ENCODE data around the gene ETV3. TPM values are rescaled to one million over a fixed set of nuclear protein-coding genes. Genes with fewer than 3 reads are reported as not detected.

The ETV3 gene
- total RNA-seq, 1 donor from 2014 or later: 31.8 TPM

- H3K9me3 Mint-ChIP-seq (ENCODE audit: low read depth): no peaks in the 10 kb centered on the region
- H3K27ac Mint-ChIP-seq: peak overlapping the region; percentile 10
- no peak for DNase-seq (ENCODE audit: low spot score, unreplicated experiment)
- peaks cover 38% of the 10 kb centered on the region for H3K36me3 Mint-ChIP-seq (ENCODE audit: insufficient read depth)
- H3K4me1 Mint-ChIP-seq (ENCODE audit: low read depth): peaks cover 15% of the 10 kb centered on the region
- no peaks in the 10 kb centered on the region for H3K27me3 Mint-ChIP-seq
- H3K4me3 Mint-ChIP-seq (ENCODE audit: low read depth): no peak overlapping the region
- TF ChIP-seq CTCF (IDR thresholded peaks at IDR 0.05; ENCODE audit: unreplicated experiment): no peak
Observed at GRCh38 chr1:157131281-157131680, 6.9 kb downstream of the ETV3 start.

- H3K9me3 Mint-ChIP-seq (ENCODE audit: low read depth): no peaks in the 10 kb centered on the region
- TF ChIP-seq CTCF (IDR thresholded peaks at IDR 0.05; ENCODE audit: unreplicated experiment): no peak
- H3K36me3 Mint-ChIP-seq (ENCODE audit: insufficient read depth): peaks cover 36% of the 10 kb centered on the region
- H3K4me3 Mint-ChIP-seq (ENCODE audit: low read depth): no peak overlapping the region
- H3K27ac Mint-ChIP-seq: peak overlapping the region; percentile 38
- DNase-seq (ENCODE audit: low spot score, unreplicated experiment): no peak
- H3K4me1 Mint-ChIP-seq (ENCODE audit: low read depth): no peaks in the 10 kb centered on the region
- H3K27me3 Mint-ChIP-seq: no peaks in the 10 kb centered on the region
Observed at GRCh38 chr1:157124855-157125254, 13.3 kb downstream of the ETV3 start.

- H3K4me1 Mint-ChIP-seq (ENCODE audit: low read depth): peaks cover 31% of the 10 kb centered on the region
- DNase-seq (ENCODE audit: low spot score, unreplicated experiment): no peak
- H3K27ac Mint-ChIP-seq: no peak overlapping the region
- H3K27me3 Mint-ChIP-seq: no peaks in the 10 kb centered on the region
- H3K36me3 Mint-ChIP-seq (ENCODE audit: insufficient read depth): peaks cover 16% of the 10 kb centered on the region
- no peak overlapping the region for H3K4me3 Mint-ChIP-seq (ENCODE audit: low read depth)
- H3K9me3 Mint-ChIP-seq (ENCODE audit: low read depth): no peaks in the 10 kb centered on the region
- TF ChIP-seq CTCF (IDR thresholded peaks at IDR 0.05; ENCODE audit: unreplicated experiment): no peak
Observed at GRCh38 chr1:157119448-157119847, 18.7 kb downstream of the ETV3 start.

- Mint-ChIP-seq H3K4me1 (ENCODE audit: low read depth) (peaks cover 32% of the 10 kb centered on the region), H3K27me3 (no peaks in the 10 kb centered on the region), H3K27ac (peak overlapping the region; percentile 77), H3K4me3 (ENCODE audit: low read depth) (no peak overlapping the region), H3K36me3 (ENCODE audit: insufficient read depth) (peaks cover 13% of the 10 kb centered on the region), H3K9me3 (ENCODE audit: low read depth) (no peaks in the 10 kb centered on the region)
- TF ChIP-seq CTCF (IDR thresholded peaks at IDR 0.05; ENCODE audit: unreplicated experiment): no peak
- DNase-seq (ENCODE audit: low spot score, unreplicated experiment): no peak
Observed at GRCh38 chr1:157119008-157119407, 19.2 kb downstream of the ETV3 start.

GRCh38 chr1:157117527-157118057 is 20.6 kb downstream of the ETV3 start:
- Mint-ChIP-seq H3K4me1 (ENCODE audit: low read depth) (peaks cover 39% of the 10 kb centered on the region), H3K36me3 (ENCODE audit: insufficient read depth) (peaks cover 1% of the 10 kb centered on the region), H3K27ac (peak overlapping the region; percentile 62), H3K27me3 (peaks cover 7% of the 10 kb centered on the region), H3K4me3 (ENCODE audit: low read depth) (no peak overlapping the region), H3K9me3 (ENCODE audit: low read depth) (no peaks in the 10 kb centered on the region)
- DNase-seq (ENCODE audit: low spot score, unreplicated experiment): no peak
- TF ChIP-seq CTCF (IDR thresholded peaks at IDR 0.05; ENCODE audit: unreplicated experiment): no peak
